ENCODE measurements around the gene IL4I1.

Gene IL4I1

DNA sequence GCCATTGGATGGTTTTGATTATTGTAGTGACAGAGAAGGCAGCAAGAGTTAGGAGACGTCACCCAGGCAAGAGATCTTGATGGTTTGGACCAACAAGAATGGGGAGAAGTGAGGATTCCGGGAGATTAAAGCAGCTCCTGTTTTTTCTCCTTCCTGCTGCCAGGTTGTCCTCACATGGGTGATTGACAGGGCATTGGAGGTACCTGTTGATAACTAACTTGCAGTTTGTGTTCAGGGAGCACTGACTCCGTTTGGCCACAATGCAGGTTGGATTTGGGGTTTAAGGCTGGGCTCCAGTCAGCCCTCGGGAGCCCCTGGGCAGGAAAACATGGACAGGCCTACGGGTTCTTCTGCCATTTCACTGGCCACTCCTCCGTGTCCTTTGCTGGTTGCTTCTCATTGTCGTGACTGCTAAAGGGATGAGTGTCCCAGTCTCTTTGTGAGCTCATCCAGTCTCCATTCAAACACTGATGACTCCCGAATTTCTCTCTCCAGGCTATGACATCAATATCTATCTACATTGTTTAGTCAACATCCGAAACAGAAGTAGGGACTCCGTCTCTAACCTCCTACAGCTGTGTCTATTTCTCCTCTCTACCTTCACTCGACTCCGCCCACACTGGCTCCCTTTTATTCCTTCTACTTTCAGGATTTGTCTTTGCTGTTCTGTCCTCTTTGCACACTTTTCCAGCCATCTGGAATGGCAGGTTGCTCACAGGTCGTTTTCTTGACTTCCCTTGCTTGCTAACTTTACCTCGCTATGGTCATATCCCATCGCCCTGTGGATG, 47.1 kb downstream of the IL4I1 start:
- DNase-seq = no peak

DNA sequence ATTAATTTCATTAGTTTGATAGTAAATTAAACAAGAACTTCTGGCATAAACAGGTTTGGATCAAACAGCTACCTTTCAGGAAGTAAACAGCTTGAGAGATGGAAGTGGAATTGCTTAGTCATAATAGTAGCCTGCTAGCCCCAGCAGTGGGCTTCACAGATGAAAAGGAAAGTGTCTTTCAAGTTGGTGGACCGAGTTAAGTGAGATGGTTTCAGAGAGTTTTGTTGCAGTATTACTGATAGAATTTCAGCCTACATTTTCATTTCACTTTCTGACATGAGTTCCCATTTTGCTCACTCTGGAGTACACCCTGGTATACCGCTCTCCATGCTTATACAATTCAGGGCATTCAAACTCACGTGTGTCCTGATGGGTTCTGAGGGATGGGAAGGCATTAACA, 47.7 kb downstream of the IL4I1 start:
- DNase-seq = peak; percentile 33

DNA sequence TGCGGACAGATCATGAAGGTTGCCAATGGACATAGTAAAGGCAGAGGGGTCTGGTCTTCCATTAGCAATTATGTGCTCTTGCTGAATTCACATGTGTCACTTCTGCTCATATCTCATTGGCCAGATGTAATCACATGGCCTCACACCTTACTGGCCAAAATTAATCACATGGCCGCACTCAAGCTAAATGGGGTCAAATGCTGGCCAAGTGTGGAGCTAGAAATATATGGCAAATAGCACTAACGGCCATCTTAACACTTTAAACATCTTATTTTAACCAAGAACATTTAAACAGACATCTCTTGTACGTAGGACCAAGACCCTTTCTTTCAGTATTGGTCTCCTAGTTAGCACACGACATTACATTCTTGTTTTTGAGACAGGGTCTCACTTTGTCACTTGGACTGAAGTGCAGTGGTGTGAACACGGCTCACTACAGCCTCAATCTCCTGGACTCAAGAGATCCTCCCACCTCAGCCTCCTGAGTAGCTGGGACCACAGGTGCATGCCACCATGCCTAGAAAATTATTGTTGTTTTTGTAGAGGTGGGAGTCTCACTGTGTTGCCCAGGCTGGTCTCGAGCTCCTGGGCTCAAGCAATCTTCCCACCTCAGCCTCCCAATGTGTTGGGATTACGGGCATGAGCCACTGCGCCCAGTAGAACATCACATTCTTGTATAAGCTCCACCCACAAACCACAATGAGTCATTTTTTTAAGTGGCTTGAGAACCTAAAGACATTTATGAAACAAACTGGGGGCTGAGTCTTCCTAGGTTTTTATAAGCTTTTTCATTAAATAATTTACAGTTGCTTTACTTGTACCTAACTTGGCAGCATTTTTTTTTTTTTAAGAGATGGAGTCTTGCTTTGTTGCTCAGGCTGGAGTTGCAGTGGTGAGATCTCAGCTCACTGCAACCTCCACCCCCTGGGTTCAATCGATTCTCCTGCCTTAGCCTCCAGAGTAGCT, 48.7 kb downstream of the IL4I1 start:
- DNase-seq = peak; percentile 94

DNA sequence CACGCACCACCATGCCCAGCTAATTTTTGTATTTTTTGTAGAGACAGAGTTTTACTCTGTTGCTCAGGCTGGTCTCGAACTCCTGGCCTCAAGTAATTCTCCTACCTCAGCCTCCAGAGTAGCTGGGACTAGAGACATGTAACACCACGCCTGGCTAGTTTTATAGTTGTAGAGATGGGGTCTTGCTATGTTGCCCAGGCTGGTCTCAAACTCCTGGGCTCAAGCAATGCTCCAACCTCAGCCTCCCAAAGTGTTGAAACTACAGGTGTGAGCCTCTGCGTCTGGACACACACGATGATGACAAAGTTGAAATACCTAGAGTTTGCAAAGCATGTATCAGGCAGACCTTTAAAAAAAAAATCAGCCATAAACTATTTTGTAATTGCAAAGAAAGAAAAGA, 50.3 kb downstream of the IL4I1 start:
- no peak for DNase-seq

DNA sequence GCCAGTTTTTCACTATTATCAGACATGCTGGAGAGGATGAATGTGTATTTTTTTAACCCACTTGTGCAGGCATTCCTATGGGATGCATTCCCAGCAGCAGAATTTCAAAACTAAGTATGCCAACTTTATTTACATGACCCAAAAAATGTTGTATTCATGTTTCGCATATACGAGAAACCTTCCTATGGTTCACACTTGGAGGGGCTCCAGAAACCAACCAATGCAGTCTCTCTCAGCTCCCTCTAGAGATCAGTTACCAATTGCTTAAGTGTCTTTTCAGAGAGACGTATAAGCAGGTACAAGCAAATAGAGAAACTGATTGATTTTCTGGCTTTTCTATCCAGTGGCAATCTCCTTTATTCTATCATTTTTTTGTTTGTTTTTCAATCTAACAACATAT, 51.3 kb downstream of the IL4I1 start:
- no peak for DNase-seq

DNA sequence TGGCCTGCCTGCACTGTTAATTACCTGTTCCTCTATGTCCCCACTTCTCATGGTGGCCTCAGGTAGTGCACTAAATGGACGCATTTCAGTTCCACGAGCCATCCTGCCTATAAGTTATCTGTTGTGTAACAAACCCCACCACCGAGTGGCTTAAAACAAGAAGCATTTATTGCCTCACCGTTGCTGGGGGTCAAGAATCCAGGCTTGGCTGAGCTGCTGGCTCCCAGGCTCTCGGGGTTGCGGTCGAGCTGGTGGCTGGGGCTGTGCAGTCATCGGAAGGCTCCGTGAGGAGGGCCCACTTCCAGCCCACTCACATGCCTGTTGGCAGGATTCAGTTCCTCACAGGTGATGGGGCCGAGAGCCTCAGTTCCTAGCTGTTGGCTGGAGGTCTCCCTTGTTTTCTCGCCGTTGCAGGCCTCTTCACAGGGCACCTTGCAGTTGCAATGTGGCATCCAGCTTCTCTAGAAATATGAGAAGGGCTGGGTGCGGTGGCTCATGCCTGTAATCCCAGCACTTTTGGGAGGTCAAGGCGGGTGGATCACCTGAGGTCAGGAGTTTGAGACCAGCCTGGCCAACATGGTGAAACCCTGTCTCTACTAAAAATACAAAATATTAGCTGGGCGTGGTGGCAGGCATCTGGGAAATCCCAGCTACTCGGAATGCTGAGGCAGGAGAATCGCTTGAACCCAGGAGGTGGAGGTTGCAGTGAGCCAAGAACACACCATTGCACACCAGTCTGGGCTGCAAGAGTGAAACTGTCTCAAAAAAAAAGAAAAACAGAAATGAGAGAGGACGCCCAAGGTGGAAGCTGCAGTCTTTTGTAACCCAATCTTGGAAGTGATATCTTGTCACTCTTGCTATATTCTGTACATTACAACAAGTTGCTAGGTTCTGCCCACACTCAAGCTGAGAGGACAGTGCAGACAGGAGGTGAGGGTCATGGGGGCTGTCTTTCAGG, 52.3 kb downstream of the IL4I1 start:
- peak; percentile 99 for DNase-seq

DNA sequence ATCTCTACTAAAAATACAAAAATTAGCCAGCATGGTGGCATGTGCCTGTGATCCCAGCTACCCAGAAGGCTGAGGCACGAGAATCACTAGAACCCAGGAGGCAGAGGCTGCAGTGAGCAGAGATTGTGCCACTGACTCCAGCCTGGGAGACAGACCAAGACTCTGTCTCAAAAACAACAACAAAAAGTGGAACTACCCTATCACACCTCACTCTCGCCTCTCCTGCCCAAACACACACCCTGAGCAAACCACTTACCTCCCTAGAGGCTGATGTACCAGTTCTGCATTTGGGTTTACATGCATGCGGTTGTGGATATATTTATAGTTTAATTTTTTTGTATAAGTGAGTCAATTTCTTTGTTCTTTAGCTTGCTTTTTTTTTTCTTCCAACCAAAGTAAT, 53.4 kb downstream of the IL4I1 start:
- DNase-seq = peak; percentile 54

DNA sequence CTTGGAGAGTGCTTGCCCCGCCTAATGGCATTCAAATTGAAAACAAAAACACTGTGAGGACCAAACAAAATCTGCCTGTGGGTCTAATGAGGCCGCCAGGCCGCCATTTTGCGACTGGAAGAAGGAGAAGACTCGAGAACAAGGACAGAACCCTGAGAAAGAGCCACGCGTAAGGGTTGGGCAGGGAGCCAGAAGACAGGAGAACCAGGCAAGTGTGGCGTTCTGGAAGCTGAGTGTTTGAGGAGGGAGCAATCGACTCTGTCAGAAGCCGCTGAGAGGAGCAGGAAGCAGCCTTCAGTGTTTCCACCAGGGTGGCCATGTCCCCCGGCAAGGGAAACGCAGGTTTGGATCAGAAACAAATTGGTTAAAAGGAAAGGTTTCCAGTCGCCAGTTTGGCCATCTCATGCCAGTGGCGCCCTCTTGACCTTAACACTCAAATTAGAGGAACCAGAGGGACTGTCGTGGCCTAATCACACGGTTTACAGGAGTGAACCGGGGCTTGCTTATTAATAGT, 55.9 kb downstream of the IL4I1 start:
- DNase-seq = peak; percentile 38

DNA sequence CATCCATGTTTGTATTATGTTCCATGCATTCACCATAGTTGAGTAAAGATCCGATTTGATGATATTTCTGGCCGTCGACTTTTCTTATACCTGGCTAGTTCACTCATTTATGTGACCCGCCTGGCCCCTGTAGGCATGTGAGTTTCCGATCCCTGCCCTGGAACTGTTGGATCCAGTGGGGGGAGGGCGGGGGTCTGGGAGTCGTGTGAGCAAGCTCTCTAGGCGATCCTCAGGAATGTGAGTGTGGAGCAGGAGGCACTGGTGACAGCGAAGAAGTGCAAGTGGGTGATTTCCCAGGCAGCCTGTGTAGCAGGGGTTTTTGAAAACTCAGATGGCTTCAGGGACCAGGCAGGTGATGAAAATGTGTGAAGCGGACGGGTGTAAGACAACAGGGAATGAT, 56.4 kb downstream of the IL4I1 start:
- DNase-seq = no peak

DNA sequence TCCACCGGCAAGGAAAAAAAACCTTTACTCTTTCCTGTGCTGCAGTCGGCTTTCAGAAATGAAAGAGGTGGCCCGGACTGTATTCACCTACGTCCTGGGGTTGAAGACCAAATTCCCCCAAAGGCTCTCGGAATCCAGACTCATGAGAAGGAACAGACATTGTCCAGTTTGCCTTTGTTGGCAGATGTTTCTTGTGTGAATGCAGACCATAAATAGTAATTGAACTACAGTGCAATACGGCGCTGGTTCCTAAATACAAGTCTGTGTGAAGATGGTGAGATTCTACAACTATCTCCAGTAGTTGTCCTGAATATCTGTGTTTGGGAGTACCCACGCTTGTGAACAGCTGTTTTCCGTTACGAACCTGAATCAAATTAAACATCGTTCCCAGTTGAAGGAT, 57.0 kb downstream of the IL4I1 start:
- DNase-seq = no peak
